Upper lobe of left lung (tissue), 4 donors: ENCODE results near the gene LRCH1.

Experiments used
- EP300 ChIP-seq, 4 donors: sonication (generic); formaldehyde crosslinking; IDR thresholded peaks; one replicate each; pipeline ENCODE4 v1.5.1; 2017; ENCODE audit warnings: antibody characterized with exemption in 4 of 4, control low read depth in 2 of 4
- POLR2A ChIP-seq, 4 donors: fragments of 450-650 bp; IDR thresholded peaks; one replicate each; pipeline ENCODE4 v1.5.1; 2016 to 2017; ENCODE audit warnings: antibody characterized with exemption in 4 of 4, mild to moderate bottlenecking in 2 of 4

DNA sequence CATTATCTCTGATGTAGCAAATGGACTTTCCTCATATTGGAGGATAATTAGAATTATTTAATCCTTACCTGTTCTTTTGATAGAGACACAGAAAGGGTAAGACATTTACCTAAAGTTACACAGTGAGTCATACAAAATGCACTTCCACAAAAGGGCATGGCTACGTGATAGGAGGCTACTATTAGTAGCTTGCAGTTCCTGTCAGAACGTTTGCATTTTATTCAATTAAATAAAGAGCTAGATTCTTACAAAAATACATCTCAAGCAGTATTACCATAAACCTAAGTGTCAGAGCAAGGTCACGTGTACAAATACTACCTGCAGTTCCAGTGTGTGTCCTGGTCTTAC lies 123.4 kb downstream of the LRCH1 start:
- no peak for TF ChIP-seq POLR2A (IDR thresholded peaks at IDR 0.05)
- no peak for TF ChIP-seq EP300 (IDR thresholded peaks at IDR 0.05)
